AML-193 (cell line): ENCODE measurements around the gene FAT2.
"Not testable (repeated sequence)": the region's sequence is repeated elsewhere in the genome, so short reads cannot be mapped to it uniquely, and the experiment has no call there.

ENCODE experiments used
- DNase-seq, 2 experiments: peaks; one replicate each; lab custom pipeline; 2025; lab: John Stamatoyannopoulos, UW

The FAT2 gene

DNA sequence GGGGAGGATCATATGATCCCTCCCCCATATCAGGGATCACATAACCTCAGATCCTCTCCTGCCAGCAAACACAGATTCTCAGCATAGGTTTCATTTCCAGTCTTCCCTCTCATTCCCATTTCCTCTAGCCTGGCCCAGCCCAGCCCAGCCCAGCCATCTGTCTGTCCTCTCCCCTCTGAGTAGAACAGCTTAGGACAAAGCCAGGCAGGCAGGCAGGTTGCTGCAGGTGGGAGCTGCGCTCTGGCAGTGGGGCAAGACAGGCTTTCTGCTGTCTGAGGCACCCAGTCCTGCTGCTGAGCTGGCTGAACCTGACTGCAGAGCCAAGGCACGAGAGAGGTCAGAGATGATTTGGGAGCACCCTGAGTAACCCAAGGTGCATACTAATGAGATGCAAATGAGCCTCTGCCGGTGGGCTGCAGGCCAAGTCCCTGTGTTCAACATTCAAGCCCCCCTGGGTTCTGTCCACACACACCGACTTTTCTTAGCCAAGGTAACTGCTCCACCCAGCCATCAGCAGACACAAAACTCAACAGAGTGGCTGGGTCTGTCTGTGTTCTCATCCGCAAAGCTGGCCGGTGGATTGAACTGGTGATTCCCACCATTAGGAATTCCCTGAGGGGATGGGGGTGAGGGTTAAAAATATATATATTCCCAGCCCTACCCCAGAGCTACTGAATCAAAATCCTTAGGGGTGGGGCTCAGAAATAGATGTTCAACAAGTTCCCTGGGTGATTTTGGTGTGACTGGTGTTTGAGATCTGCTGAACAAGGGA is 9.1 kb downstream of the FAT2 start:
- DNase-seq: no peak

DNA sequence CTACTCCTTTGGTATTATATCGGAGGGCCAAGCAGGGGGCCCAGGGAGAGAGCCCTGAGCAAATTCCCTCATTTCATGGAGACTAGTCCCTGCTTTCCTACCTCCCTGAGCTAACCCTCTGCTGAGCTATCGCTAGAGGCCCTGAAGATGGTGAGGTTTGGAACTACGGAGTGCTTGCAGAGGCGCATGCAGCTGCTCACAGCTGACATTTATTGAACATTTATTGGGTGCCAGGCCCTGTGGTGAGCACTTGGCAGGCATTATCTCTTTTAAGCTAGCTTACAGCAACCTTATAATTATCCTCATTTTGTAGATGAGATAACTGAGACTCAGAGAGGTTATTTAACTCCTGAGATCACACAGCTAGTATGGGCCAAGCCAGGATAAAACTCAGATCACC is 9.8 kb downstream of the FAT2 start:
- DNase-seq: no peak

DNA sequence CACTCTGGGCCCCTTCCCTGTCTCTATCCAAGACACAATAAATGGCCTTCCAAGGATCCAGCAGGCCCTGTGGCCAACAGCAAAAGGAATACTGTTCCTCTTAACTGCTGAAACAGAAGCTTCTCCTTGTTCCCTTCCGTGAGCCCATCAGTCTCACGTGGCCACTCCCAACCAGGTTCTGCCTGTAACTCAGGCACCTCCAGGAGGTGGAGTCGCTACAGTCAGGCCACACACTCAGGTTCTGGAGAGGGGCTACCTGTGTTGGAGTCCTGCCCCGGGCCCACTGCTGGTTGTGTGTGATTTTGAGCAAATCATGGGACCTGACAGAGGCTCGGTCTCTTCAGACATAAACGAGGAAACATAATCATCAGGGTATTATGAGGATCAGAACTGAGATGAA is 10.3 kb downstream of the FAT2 start:
- no peak for DNase-seq

DNA sequence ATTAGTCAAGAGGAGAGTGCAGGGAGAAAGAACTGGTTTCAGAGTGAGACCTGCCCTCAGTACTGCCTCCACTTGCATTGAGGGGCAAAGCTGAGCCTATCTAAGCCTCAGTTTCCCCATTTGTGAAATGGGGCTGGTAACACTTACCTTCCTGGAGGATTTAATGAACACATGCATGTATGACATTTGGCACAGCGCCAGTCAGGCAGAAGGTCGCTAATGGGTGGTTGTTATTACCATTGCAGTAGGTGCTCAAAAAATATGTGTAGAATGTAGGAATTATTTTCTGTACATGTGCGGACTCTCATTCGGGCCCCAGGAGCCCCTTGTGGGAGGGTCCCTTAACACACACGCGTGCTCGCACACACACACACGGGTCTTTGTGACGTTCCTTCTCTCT is 10.9 kb downstream of the FAT2 start:
- no peak for DNase-seq

DNA sequence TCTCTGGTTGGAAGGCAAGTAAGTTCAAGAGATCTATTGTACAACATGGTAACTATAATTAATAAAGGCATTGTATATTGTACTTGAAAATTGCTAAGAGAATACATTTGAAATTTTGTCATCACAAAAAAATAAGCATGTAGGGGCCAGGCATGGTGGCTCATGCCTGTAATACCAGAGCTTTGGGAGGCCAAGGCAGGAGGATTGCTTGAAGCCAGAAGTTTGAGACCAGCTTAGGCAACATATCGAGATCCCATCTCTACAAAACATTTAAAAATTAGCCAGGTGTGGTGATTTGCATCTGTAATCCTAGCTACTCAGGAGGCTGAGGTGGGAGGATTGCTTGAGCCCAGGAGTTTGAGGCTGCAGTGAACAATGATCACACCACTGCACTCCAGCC is 12.0 kb downstream of the FAT2 start:
- DNase-seq: not testable (repeated sequence)

DNA sequence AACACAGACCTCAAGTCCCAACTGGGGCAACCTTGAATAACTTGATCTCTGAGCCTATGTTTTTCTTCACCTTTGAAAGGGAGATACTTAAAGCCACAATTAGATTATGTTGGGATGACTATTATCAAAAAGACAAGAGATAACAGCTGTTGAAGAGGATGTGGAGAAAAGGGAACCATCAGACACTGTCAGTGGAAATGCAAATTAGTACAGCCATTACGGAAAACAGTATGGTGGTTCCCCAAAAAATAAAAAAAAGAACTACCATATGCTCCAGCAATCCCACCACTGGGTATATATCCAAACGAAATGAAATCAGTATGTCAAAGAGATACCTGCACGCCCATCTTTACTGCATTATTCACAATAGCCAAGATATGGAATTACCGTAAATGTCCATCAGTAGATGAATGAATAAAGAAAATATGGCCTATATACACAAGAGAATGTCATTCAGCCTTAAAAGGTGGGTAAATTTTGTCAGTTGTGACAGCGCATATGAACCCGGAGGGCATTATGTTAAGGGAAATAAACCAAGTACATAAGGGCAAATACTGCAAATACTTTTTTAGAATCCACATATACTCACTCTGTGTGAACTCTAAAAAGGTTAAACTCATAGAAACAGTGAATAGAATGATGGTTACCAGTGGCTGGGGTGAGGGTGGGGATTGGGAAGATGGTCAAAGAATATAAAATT is 12.7 kb downstream of the FAT2 start:
- no peak for DNase-seq

DNA sequence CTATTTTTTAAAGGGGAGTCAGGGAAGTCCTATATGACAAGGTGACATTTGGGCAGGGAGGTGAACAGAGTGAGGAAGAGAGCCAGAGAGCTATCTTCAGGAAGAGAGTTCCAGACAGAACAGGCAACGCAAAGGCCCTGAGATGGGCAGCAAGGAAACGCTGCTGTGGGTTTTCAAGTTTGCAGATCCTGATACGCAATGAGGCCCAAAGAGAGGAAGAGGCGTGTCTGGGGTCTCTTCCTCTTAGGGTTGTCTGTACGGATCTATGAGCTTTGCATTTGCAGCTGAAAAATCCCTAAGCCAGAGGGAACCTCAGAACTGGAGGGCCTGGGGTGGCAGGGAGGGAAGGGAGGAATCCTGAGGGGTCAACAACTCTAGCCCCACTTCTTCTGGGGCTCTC is 13.6 kb downstream of the FAT2 start:
- no peak for DNase-seq

DNA sequence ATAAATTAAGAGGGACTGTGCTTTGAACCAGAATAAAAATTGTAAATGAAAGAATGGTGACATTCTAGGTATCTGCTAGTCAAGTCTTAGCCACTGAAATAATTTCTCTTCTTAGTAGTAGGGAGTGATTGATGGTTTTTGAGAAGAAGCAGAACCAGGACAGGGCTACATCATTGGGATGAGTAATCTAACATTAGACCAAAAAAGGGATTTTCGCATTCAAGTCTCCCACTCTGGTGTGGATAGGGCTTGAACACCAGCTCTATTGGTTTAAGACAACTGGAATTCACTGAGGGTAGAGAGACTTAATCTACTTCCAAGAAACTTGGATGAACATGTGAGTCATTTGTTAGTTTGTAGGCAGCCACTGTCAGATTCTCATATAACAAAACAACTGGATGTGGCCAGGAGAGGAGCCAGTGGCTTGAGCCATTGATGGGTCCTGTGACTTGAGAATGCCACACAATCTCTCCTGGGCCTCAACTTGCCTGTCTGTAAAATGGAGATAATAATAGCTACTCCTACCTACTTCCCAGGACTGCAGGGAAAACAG is 16.6 kb downstream of the FAT2 start:
- DNase-seq: no peak

DNA sequence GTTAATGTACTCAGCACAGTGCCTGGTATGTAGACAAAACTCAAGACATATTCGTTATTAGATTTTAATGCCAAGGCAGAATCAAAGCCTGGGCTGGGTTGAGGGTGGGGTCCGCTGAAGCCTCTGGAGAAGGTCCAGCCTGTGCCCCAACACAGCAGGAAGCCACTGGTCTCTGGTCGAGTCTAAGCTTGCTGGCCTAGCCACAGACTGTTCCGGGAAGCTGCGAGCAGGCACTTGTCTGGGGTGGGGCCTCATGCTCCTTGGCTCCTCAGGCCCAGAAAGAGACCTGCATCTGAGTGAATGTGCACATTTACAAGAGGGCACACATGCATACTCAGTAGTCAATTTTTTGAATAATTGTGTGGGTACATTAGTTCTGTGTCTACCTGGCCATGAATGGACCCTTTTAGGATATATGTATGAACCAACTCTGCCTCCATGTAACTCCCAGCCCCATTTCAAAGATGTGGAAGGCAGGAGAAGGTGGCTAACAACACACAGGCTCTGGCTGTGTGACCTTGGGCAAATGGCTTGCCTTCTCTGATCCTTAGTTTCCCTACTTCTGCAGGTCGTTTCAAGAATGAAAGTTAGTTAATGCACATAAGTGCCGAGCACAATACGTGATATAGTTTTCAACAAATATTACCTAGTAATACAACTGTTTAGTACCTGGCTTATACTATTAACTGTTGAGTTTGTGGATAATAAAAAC is 18.3 kb downstream of the FAT2 start:
- no peak for DNase-seq

DNA sequence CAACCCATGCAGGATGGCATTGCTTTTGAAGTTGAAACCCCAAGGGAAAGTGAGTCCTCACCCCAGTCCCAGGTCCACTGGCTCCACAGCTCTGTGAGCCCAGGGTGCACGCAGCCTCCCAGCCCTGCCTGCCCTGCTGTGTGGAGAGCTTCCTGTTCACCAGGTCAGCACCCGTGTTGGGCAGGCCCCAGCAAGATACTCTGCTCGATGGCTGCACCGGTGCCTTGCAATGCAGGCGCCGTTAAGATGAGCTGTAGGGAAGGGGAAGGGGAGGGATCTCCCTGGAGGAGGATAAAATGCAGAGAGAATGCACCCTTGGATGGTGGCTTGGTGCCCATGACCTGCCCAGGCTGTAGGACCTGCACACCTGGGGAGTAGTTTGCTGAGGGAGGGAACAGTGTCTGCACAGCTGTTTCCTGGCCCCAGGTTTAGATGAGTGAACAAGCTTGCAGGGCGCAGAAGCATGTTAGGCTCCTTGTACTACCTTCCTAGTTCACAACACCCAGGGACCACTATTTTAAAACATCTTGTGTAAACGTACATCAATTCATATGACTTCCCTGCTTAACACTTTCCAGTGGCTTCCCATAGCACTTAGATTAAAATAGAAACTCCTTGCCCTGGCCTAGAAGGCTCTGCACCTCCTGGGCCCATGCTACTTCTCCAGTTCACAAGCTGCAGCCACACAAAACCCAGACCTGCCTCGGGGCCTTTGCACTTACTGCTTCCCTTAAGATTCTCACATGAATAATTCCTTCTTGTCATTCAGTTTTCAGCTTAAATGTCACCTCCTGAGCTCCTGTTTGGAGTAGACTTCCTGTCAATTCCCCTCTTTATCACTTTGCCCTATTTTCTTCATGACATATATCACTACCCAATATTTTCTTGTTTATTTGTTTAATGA is 19.6 kb downstream of the FAT2 start:
- DNase-seq: no peak

DNA sequence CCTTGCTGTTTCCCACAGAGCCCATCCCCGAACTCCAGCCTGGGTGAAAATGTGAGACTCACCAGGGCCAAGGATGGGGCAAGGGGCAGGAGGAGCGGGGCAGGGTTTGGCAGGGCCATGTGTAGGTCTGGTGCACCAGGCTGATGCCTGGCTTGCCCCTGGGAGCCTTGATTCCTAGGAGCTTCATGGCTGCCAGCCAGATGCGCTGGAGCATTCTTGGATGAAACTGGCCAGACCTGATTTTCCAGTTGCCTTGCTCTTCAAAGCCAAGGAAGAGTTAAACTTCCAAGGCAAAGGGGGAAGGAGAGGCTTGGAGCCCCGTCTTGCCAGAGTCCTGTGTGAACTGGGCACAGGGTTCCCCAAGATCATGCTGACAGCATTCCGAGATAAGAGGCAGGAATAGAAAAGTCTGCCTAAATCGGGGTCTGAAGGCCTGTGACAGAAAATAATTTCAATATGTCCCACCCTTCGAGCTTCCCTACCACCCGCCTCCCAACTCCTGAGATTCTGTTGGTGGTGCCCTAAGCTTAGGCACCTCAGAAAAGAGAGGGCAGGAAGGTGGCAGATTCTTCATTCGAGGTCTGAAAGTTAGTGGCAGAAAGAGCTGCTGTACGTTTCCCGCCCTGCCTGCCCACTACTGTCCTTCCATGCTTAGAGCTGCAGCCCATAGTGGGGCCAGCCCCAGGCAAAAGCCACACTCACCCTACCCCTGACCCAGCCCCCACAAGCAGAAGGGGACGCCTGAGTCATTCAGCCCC is 20.4 kb downstream of the FAT2 start:
- DNase-seq: no peak

DNA sequence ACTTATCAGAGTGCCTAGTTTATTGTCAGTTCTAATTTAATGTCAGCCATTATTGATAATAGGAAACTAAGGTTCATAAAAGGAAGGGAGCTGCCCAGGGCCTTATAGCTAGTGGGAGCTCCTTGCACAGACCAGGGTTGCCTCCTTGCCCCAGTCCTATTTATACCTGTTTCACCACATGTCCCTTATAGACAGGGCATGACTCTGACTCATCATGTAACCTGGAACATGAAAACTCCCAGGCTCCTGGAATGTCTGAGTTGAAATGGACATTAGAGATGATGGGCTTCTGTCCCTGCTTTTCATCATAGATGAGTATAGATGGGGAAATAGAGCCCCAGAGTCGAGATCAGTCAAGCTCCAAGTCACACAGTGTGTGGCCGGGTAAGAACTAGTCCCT is 21.1 kb downstream of the FAT2 start:
- DNase-seq: no peak

DNA sequence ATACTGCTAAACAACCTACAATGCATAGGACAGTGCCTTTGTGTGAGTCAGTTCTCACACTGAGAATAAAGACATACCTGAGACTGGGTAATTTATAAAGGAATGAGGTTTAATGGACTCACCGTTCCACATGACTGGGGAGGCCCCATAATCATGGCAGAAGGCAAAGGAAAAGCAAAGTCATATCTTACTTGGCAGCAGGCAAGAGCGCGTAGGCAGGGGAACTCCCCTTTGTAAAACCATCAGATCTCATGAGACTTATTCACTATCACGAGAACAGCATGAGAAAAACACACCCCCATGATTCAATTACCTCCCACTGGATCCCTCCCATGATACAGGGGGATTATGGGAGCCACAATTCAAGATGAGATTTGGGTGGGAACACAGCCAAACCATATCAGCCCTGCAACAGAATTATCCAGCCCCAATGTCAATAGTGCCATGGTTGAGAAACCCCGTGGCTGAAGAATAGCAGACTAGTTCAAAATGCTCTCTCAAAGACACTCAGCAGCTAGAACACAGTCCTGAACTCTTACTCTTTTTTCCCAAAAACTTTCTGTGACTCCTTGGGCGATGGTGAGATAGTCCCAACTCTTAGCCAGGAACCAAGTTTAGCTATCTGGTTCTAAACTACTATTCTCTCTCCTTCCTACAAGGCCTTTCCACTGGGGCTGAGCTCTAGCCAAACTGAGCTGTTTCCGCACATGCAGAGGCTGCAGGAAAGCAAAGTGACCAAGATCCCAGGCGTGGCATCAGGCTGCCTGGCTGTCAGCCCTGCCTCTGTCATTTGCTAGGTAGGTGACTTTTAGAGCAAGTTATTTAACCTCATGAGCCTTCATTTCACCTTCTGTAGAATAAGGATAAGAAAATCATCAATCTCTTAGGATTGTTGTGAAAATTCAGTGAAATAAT is 21.7 kb downstream of the FAT2 start:
- no peak for DNase-seq

DNA sequence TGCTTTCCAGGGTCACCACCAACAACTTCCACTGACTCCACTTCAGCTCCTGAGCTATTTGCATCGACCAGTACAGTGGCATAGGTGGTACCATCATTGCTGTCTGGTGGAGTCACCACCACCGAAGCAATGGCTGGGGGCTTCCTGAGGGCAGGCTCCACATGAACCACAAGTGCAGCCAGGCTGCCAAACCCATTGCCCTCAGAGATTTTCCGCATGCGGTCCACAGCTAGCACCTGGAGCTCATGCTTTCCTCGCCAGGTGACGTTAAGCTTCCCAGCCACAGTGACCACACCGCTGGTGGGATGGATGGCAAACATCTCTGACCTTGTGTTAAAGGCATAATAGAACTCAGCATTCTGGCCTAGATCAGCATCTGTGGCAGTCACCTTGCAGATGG is 23.1 kb downstream of the FAT2 start:
- no peak for DNase-seq

DNA sequence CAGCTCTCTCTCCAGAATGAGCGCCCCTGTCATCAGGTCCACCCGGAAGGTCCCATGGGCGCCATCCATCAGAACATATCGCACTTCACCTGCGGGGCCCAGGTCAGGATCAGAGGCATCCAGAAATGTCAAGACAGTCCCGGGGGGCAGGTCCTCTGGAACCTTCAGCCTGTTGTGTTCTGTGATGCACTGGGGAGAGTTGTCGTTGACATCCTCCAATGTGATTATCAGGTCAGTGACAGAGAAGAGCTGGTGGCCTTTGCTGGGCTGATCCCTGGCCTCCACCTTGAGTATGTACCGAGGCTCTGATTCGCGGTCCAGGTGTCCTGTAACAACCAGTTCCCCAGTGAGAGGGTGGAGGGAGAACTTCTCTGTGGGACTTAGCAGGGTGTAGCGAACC is 25.2 kb downstream of the FAT2 start:
- DNase-seq: no peak

DNA sequence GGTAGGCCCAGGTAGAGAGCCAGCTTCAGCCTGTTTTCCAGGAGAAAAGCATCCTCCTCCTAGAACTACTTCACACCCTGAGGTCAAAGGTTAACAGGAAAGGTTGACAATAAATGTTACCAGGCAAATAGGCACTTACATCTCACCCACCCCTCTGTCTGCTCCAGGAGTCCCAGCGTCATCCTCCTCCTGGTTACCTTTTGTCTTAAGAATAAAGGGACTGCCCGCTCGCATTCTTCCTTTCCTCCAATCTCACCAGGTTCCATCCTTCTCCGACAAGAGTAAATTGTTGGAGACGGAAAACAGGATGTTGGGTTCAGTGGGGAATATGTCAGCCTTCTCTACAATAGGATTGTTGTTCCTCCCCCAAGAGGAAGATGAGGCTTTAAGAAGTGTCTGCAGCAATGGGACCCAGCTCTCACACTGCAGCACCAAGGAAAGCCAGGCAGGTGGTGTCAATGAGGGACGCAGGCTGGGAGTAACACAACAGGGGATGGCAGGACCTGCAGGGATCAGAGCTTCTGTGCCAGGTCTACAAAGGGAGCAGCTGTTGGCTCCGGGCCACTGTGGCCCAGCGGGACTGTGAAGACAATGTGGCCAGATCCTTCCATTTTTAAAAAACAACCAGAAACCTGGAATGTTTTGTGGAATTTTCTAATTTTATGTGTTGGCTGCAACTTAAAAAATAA is 29.0 kb downstream of the FAT2 start:
- DNase-seq: no peak

DNA sequence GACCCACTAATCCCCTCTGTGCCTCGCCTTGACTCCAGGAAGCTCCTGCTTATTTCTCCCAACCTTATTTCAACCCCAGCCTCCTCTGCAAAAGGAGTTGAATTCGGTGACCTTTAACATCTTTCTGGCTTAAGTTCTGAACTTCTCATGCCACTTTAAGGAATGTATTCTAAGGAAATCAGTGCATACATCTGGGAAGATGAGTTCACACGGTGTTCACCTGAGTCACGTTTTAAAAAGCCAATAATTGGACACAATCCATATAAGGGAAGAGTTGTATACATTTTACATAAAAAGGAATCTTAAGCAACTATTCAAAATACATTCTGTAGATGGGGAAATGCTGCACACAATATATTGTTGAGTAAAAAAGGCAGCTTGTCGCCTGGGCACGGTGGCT is 33.2 kb downstream of the FAT2 start:
- DNase-seq: no peak

DNA sequence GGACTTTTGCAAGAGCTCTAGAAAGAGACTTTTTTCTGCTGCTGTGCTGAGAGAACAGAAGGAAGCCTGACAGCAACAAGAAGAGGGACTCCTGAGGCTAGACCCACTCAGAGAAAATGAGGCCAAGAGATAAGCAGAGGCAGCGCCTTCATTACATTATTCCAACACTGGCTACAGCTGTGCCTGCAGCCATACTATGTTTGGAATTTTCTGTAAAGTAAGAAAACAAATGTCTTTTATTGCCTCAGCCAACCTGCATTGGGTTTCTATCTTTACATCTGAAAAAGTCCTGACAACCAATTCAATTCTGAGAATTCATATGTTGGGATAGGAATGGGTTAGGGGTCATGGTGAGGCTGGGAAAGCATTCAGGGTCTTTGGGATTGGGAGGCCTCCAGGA is 33.7 kb downstream of the FAT2 start:
- DNase-seq: no peak

DNA sequence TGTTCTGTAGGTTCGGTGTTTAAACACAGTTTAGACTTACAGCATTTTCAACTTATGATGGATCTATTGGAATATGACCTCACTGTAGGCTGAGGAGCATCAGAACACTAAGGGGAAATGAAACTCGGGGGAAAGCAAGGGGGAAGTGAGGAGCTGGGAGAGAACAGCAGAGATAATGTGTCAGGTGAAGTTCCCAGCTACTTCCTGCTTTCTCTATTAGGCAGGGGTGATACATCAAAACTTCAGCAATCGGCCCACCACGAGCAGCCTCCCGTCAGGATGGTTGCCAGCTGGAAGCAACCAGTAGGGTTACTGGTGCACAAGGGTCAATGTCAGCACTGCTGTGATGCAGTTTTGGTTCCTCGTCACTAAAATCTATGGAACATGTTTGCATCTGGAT is 34.3 kb downstream of the FAT2 start:
- no peak for DNase-seq
